KMS-11 (cell line): ENCODE measurements around the gene RPS14.
A peak's percentile ranks its signal among the peaks of the same experiment; 100 is the strongest.
"Not testable (repeated sequence)": the region's sequence is repeated elsewhere in the genome, so short reads cannot be mapped to it uniquely, and the experiment has no call there.

Source experiments
- H2AFZ ChIP-seq: fragments of 200-600 bp; sonication (generic); 2 replicates; pipeline ENCODE4 v1.6.1; 2016; ENCODE audit warnings: antibody characterized with exemption, mixed run types, low read depth
- H3K27ac ChIP-seq: fragments of 200-600 bp; sonication (generic); 2 replicates; pipeline ENCODE4 v1.6.1; 2016; ENCODE audit warnings: mild to moderate bottlenecking, mixed run types
- H3K27me3 ChIP-seq: fragments of 200-600 bp; sonication (generic); 2 replicates; pipeline ENCODE4 v1.6.1; 2017; ENCODE audit warnings: mild to moderate bottlenecking, low read depth, mixed run types, moderate library complexity; ENCODE audit not compliant: insufficient read depth
- H3K36me3 ChIP-seq: fragments of 200-600 bp; sonication (generic); 2 replicates; pipeline ENCODE4 v1.6.1; 2017; ENCODE audit warnings: mild to moderate bottlenecking, mixed run types; ENCODE audit not compliant: insufficient read depth
- H3K4me1 ChIP-seq: fragments of 200-600 bp; sonication (generic); 2 replicates; pipeline ENCODE4 v1.6.1; 2016; ENCODE audit warnings: mild to moderate bottlenecking, low read depth, mixed run types; ENCODE audit not compliant: poor library complexity, severe bottlenecking
- H3K4me2 ChIP-seq: fragments of 200-600 bp; sonication (generic); 2 replicates; pipeline ENCODE4 v1.7.0; 2016; ENCODE audit warnings: mild to moderate bottlenecking, mixed run types
- H3K4me3 ChIP-seq: fragments of 200-600 bp; sonication (generic); IDR thresholded peaks from 2 replicates; pipeline ENCODE4 v1.6.1; 2017; ENCODE audit warnings: low read depth, low read length, mixed read lengths; ENCODE audit not compliant: insufficient read depth
- H3K79me2 ChIP-seq: fragments of 200-600 bp; sonication (generic); 2 replicates; pipeline ENCODE4 v1.6.1; 2016; ENCODE audit warnings: low read depth, mixed run types; ENCODE audit not compliant: insufficient read depth
- H3K9ac ChIP-seq: fragments of 200-600 bp; sonication (generic); 2 replicates; pipeline ENCODE4 v1.6.1; 2016; ENCODE audit warnings: mild to moderate bottlenecking, mixed run types
- H4K20me1 ChIP-seq: fragments of 200-600 bp; sonication (generic); 2 replicates; pipeline ENCODE4 v1.6.1; 2016; ENCODE audit warnings: mild to moderate bottlenecking, mixed run types; ENCODE audit not compliant: insufficient read depth
- TF ChIP-seq, protein P1 (sequence below): fragments of 200-600 bp; sonication (generic); conservative IDR thresholded peaks from 2 replicates; pipeline ENCODE4 v1.6.1; 2017; ENCODE audit warnings: low read depth, mild to moderate bottlenecking, antibody characterized with exemption, low read length, moderate library complexity, mixed read lengths

RPS14 gene

DNA sequence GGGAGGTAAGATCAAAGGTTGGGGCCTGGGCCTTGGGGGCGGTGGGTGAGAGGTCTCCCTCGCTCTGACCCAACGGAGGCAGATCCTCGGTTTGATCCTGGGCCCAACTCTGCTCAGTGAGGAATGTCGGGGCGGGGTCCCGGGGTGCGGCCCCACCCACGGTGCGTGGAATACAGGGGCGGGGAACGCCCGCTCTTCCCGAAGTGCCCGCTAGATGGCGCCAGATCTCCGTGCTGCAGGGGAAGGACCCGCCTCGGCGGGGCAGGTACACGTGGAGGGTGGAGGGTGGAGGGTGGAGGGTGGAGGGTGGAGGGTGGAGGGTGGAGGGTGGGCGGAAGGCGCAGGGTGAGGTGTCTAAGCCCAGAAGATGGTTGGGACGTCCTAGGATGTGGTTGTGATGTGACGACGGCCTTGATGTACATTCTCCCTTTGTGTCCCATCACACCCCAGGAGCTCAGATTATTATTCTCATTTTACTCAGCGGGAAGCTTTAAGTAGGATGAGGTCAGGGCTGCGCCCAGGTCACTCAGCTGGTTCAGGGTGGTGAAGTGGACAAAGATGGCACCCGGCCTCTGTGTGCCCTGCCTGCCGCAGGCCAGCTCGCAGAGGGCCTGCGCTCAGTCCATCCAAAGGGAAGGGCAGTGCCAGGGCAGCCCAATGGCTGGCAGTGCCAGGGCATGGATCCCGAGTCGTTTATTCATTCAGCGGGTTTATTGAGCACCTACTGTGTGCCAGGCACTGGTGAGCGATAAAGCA is 9.4 kb upstream of the RPS14 start:
- TF ChIP-seq, protein P1, sequence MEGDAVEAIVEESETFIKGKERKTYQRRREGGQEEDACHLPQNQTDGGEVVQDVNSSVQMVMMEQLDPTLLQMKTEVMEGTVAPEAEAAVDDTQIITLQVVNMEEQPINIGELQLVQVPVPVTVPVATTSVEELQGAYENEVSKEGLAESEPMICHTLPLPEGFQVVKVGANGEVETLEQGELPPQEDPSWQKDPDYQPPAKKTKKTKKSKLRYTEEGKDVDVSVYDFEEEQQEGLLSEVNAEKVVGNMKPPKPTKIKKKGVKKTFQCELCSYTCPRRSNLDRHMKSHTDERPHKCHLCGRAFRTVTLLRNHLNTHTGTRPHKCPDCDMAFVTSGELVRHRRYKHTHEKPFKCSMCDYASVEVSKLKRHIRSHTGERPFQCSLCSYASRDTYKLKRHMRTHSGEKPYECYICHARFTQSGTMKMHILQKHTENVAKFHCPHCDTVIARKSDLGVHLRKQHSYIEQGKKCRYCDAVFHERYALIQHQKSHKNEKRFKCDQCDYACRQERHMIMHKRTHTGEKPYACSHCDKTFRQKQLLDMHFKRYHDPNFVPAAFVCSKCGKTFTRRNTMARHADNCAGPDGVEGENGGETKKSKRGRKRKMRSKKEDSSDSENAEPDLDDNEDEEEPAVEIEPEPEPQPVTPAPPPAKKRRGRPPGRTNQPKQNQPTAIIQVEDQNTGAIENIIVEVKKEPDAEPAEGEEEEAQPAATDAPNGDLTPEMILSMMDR: no peak; the same call in 1 of the 2 replicates
- H3K27ac ChIP-seq: no peak overlapping the region
- H3K4me3 ChIP-seq: no peak overlapping the region
- no peaks in the 10 kb centered on the region for H4K20me1 ChIP-seq
- H3K4me2 ChIP-seq: 0 out of 2 replicates have a peak overlapping the region, but pooled peaks have one; percentile 33
- H3K79me2 ChIP-seq: no peaks in the 10 kb centered on the region
- H3K4me1 ChIP-seq: peaks cover 19% of the 10 kb centered on the region
- no peaks in the 10 kb centered on the region for H3K36me3 ChIP-seq
- no peaks in the 10 kb centered on the region for H3K27me3 ChIP-seq
- H2AFZ ChIP-seq: peak overlapping the region; percentile 59
- no peak overlapping the region for H3K9ac ChIP-seq

DNA sequence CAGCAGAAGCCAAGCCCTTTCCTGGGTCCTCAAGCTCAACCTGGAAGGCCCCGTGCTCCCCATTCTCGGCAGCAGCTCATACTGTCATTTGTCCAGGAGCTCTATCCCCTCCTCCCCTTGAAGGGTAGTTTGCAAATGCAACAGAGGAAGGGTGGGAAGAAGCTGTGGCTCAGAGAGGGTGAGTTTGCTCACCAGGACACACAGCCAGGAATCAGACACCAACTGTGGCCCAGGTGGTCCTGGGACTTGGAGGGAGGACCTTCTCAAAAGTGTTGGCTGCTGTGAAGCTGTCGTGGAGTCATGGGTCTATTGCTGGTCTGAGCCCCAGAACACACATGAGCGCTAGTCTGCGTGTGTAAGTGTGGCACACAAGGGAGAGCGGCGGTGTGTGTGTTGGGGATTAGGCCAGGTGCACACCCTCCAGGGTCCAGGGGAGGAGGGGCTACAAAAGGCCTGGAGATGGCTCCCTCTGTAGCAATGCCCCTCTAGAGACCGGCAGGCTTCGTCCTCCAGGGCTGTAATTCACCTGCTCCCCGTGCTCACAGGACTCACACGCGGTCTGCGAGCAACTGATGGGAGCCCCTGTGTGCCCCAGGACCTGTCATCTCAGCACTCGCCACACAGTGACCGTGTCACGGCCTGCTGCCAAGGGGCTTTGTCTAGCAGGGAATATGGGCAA is 8.2 kb upstream of the RPS14 start:
- H3K4me3 ChIP-seq: no peak overlapping the region
- H3K79me2 ChIP-seq: no peaks in the 10 kb centered on the region
- no peaks in the 10 kb centered on the region for H3K27me3 ChIP-seq
- no peak overlapping the region for H2AFZ ChIP-seq
- TF ChIP-seq, protein P1: no peak
- no peaks in the 10 kb centered on the region for H3K36me3 ChIP-seq
- H3K27ac ChIP-seq: no peak overlapping the region
- peaks cover 19% of the 10 kb centered on the region for H3K4me1 ChIP-seq
- no peaks in the 10 kb centered on the region for H4K20me1 ChIP-seq
- H3K4me2 ChIP-seq: no peak overlapping the region
- no peak overlapping the region for H3K9ac ChIP-seq

DNA sequence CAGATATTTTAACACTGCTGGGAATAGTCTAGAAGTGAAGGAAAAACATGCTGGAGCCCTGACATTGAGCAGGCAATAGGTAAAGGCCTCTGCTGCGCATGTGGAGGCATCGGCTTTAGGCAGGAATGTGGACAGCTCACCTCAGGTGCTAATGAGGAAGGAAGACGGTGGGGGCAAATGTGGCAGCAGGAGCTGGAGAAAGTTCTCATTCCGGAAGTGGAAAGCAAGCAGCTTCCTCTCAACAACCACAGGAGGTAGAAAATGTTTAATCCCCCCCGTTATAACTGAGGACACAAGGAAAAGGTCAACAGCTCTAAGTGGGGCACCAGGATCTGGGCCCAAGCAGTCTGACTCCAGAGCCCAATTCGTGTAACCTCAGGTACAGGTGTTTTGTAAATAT is 7.6 kb upstream of the RPS14 start:
- H3K4me1 ChIP-seq: peaks cover 19% of the 10 kb centered on the region
- H3K9ac ChIP-seq: no peak overlapping the region
- no peaks in the 10 kb centered on the region for H4K20me1 ChIP-seq
- no peaks in the 10 kb centered on the region for H3K27me3 ChIP-seq
- TF ChIP-seq, protein P1: no peak
- H3K27ac ChIP-seq: no peak overlapping the region
- no peaks in the 10 kb centered on the region for H3K79me2 ChIP-seq
- no peaks in the 10 kb centered on the region for H3K36me3 ChIP-seq
- H3K4me3 ChIP-seq: no peak overlapping the region
- H3K4me2 ChIP-seq: no peak overlapping the region
- H2AFZ ChIP-seq: no peak overlapping the region

DNA sequence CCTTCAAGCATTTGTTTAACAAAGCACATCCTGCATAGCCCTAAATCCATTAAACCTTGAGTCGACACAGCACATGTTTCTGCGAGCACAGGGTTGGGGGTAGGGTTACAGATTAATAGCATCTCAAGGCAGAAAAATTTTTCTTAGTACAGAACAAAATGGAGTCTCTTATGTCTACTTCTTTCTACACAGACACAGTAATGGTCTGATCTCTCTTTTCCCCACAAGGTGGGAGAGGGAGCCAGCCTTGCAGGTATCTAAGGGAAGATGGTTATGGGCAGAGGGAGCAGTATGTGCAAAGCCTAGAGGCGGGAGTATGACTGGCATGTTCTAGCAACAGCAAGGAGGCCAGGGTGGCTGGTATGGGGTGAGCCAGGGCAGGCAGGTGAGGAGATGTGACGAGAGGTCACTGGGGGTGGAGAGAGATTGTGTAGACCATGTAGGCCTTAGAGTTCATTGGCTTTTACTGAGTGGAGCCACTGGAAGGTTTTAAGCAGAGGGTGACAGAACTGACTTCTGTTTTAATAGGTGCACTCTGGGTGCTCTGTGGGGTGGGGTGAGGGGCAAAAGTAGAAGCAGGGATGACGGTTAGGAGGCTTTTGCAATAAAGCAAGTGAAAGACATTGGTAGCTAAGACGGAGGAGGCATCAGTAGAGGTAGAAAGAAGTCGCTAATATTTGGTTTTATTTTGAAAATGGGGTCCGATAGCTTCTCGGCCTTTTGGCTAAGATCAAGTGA is 5.1 kb upstream of the RPS14 start:
- H3K27me3 ChIP-seq: no peaks in the 10 kb centered on the region
- TF ChIP-seq, protein P1: no peak
- no peak overlapping the region for H2AFZ ChIP-seq
- H4K20me1 ChIP-seq: no peaks in the 10 kb centered on the region
- H3K4me3 ChIP-seq: no peak overlapping the region
- H3K9ac ChIP-seq: no peak overlapping the region
- H3K4me2 ChIP-seq: no peak overlapping the region
- no peak overlapping the region for H3K27ac ChIP-seq
- H3K36me3 ChIP-seq: no peaks in the 10 kb centered on the region
- H3K79me2 ChIP-seq: no peaks in the 10 kb centered on the region
- H3K4me1 ChIP-seq: no peaks in the 10 kb centered on the region

DNA sequence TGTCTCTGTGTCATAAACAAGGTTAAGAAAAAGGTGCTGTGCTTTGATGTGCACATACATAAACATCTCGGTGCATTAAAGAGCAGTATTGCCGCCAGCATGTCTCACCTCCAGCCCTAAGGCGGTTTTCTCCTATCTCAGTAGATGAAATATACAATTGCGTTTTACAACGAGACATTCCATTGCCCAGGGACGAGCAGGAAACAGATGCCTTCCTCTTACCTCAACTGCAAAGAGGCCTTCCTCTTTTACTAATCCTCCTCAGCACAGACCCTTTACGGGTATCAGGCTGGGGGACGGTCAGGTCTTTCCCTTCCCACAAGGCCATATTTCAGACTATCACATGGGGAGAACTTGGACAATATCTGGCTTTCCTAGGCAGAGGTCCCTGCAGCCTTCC is 4.5 kb upstream of the RPS14 start:
- not testable (repeated sequence) for H3K4me3 ChIP-seq, H3K4me2 ChIP-seq, H3K79me2 ChIP-seq, H2AFZ ChIP-seq, H4K20me1 ChIP-seq, H3K4me1 ChIP-seq, H3K36me3 ChIP-seq, H3K27ac ChIP-seq, H3K27me3 ChIP-seq, H3K9ac ChIP-seq
